KMS-11 (cell line): ENCODE measurements around the gene ALDH5A1.
A peak's percentile ranks its signal among the peaks of the same experiment; 100 is the strongest.

Source experiments
- H2AFZ ChIP-seq: fragments of 200-600 bp; sonication (generic); 2 replicates; pipeline ENCODE4 v1.6.1; 2016; ENCODE audit warnings: antibody characterized with exemption, mixed run types, low read depth
- H3K27ac ChIP-seq: fragments of 200-600 bp; sonication (generic); 2 replicates; pipeline ENCODE4 v1.6.1; 2016; ENCODE audit warnings: mild to moderate bottlenecking, mixed run types
- H3K27me3 ChIP-seq: fragments of 200-600 bp; sonication (generic); 2 replicates; pipeline ENCODE4 v1.6.1; 2017; ENCODE audit warnings: mild to moderate bottlenecking, low read depth, mixed run types, moderate library complexity; ENCODE audit not compliant: insufficient read depth
- H3K36me3 ChIP-seq: fragments of 200-600 bp; sonication (generic); 2 replicates; pipeline ENCODE4 v1.6.1; 2017; ENCODE audit warnings: mild to moderate bottlenecking, mixed run types; ENCODE audit not compliant: insufficient read depth
- H3K4me1 ChIP-seq: fragments of 200-600 bp; sonication (generic); 2 replicates; pipeline ENCODE4 v1.6.1; 2016; ENCODE audit warnings: mild to moderate bottlenecking, low read depth, mixed run types; ENCODE audit not compliant: poor library complexity, severe bottlenecking
- H3K4me2 ChIP-seq: fragments of 200-600 bp; sonication (generic); 2 replicates; pipeline ENCODE4 v1.7.0; 2016; ENCODE audit warnings: mild to moderate bottlenecking, mixed run types
- H3K4me3 ChIP-seq: fragments of 200-600 bp; sonication (generic); IDR thresholded peaks from 2 replicates; pipeline ENCODE4 v1.6.1; 2017; ENCODE audit warnings: low read depth, low read length, mixed read lengths; ENCODE audit not compliant: insufficient read depth
- H3K79me2 ChIP-seq: fragments of 200-600 bp; sonication (generic); 2 replicates; pipeline ENCODE4 v1.6.1; 2016; ENCODE audit warnings: low read depth, mixed run types; ENCODE audit not compliant: insufficient read depth
- H3K9ac ChIP-seq: fragments of 200-600 bp; sonication (generic); 2 replicates; pipeline ENCODE4 v1.6.1; 2016; ENCODE audit warnings: mild to moderate bottlenecking, mixed run types
- H4K20me1 ChIP-seq: fragments of 200-600 bp; sonication (generic); 2 replicates; pipeline ENCODE4 v1.6.1; 2016; ENCODE audit warnings: mild to moderate bottlenecking, mixed run types; ENCODE audit not compliant: insufficient read depth
- TF ChIP-seq, protein P1 (sequence below): fragments of 200-600 bp; sonication (generic); conservative IDR thresholded peaks from 2 replicates; pipeline ENCODE4 v1.6.1; 2017; ENCODE audit warnings: low read depth, mild to moderate bottlenecking, antibody characterized with exemption, low read length, moderate library complexity, mixed read lengths

Gene ALDH5A1

DNA sequence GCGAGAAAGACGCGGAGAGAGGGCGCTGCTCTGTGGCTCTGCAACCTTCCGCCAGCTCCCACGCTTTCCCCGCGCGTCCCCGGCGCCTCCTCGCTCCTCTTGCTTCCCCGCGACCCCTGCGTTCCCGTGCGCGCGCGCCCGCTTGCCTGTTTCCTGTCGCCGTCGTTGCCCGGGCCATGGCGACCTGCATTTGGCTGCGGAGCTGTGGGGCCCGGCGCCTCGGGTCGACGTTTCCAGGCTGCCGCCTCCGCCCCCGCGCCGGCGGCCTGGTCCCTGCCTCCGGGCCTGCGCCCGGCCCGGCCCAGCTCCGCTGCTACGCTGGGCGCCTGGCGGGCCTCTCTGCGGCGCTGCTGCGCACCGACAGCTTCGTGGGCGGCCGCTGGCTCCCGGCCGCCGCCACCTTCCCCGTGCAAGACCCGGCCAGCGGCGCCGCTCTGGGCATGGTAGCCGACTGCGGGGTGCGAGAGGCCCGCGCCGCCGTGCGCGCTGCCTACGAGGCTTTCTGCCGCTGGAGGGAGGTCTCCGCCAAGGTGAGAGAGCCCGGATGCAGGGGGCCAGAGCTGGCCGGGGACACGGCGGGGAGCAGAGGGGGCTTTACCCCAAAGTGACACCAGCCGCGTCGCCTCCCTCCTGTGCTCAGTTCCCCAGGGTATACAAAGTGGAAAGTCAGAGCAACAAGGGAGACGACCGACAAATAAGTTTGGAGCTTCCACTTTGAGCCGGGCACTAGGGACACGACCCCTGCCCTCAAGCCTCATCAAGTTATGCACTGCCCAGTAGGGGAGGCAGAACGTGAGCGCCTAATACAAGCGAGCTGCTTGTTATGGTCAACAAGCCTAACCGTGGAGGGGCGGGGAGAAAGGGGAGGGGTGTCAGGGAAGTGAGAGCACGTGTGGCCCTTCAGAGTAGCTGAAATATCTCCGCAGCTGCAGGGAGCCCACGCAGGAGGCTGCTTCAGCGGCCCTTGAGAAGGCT, at the start of gene ALDH5A1:
ALDH5A1 (plus strand) TSS at position 149 of the 975 bp plus-strand sequence; CDS start at position 177, 28 bp downstream.
- peaks cover 18% of the 10 kb centered on the region for H3K4me1 ChIP-seq
- H3K4me2 ChIP-seq = peak within 1 kb of the TSS; percentile 98
- peak within 1 kb of the TSS; percentile 98 for H2AFZ ChIP-seq
- no peaks in the 10 kb centered on the region for H3K36me3 ChIP-seq
- no peaks in the 10 kb centered on the region for H3K27me3 ChIP-seq
- peak within 1 kb of the TSS; percentile 63 for H3K9ac ChIP-seq
- H3K4me3 ChIP-seq = no peak within 1 kb of the TSS
- peak within 1 kb of the TSS; percentile 67 for H3K27ac ChIP-seq
- H4K20me1 ChIP-seq = no peaks in the 10 kb centered on the region
- TF ChIP-seq, protein P1, sequence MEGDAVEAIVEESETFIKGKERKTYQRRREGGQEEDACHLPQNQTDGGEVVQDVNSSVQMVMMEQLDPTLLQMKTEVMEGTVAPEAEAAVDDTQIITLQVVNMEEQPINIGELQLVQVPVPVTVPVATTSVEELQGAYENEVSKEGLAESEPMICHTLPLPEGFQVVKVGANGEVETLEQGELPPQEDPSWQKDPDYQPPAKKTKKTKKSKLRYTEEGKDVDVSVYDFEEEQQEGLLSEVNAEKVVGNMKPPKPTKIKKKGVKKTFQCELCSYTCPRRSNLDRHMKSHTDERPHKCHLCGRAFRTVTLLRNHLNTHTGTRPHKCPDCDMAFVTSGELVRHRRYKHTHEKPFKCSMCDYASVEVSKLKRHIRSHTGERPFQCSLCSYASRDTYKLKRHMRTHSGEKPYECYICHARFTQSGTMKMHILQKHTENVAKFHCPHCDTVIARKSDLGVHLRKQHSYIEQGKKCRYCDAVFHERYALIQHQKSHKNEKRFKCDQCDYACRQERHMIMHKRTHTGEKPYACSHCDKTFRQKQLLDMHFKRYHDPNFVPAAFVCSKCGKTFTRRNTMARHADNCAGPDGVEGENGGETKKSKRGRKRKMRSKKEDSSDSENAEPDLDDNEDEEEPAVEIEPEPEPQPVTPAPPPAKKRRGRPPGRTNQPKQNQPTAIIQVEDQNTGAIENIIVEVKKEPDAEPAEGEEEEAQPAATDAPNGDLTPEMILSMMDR = no peak
- no peaks in the 10 kb centered on the region for H3K79me2 ChIP-seq

DNA sequence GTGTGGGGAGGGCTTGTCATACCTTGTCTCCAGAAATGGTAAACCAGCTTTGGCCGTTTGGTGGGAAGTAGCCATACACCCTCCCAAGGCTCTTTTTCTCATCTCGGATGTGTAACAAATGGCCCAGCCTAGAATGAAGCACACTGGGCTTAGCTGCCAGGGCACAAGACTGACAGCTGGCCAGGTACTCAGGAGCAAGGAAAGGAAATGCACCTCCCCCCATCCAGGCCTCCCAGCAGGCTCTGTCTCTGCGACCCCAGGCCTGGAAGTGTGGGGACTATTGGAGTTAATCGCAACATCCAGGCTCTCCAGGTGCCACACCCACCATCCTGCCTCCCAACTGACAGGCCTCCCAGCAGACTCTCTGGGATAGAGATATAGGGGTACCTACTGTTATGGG, 49.1 kb upstream of the ALDH5A1 start:
- H3K36me3 ChIP-seq = no peaks in the 10 kb centered on the region
- peaks cover 10% of the 10 kb centered on the region for H3K4me1 ChIP-seq
- no peak overlapping the region for H3K4me3 ChIP-seq
- no peaks in the 10 kb centered on the region for H3K79me2 ChIP-seq
- TF ChIP-seq, protein P1 = no peak
- H3K27ac ChIP-seq = no peak overlapping the region
- H2AFZ ChIP-seq = no peak overlapping the region
- no peak overlapping the region for H3K4me2 ChIP-seq
- H3K27me3 ChIP-seq = no peaks in the 10 kb centered on the region
- no peak overlapping the region for H3K9ac ChIP-seq
- no peaks in the 10 kb centered on the region for H4K20me1 ChIP-seq

DNA sequence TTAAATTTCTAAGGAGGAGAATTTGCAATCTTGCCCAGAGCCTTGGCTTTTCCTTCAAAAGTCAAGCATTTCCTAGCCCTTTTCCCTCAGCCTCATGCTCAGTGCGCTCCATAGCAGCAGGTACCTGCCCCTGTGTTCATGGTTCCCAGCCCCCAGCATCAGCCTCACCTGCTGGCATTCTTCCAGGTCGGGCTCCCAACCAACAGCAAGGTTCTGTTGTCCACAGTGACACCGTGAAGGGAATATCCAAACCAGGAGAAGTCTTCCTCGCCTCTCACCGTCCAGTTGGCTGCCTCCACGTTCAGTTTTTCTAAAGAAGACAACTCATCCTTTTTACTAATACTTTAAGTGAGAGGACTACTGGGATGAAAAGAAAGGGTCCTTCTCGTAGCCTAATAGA, 48.1 kb upstream of the ALDH5A1 start:
- Histone ChIP-seq H4K20me1 (no peaks in the 10 kb centered on the region), H2AFZ (no peak overlapping the region), H3K4me3 (no peak overlapping the region), H3K4me2 (no peak overlapping the region), H3K27ac (no peak overlapping the region), H3K9ac (no peak overlapping the region), H3K36me3 (no peaks in the 10 kb centered on the region), H3K4me1 (no peaks in the 10 kb centered on the region), H3K79me2 (no peaks in the 10 kb centered on the region), H3K27me3 (no peaks in the 10 kb centered on the region)
- TF ChIP-seq, protein P1 = no peak

DNA sequence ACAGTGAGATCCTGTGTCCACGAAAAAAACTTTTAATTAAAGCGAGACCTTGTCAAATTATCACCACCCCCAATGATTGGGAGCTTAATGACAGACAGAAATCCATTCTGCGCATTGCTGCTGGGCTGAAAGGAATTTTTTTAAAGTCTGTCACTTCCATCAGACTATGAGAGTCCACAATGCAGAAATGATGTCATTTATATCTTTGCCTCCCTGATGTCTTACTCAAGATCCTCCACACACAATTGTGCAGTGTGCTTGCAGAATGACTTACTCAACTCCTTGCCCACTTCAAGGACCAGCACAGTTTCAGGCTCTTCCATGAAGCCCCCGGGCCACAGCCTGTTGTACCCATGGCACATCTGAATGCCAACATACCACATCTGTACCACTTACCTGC, 46.4 kb upstream of the ALDH5A1 start:
- no peaks in the 10 kb centered on the region for H3K79me2 ChIP-seq
- H4K20me1 ChIP-seq = no peaks in the 10 kb centered on the region
- TF ChIP-seq, protein P1 = no peak
- no peak overlapping the region for H3K9ac ChIP-seq
- no peaks in the 10 kb centered on the region for H3K27me3 ChIP-seq
- no peak overlapping the region for H3K4me3 ChIP-seq
- H3K4me2 ChIP-seq = no peak overlapping the region
- H3K27ac ChIP-seq = no peak overlapping the region
- no peaks in the 10 kb centered on the region for H3K4me1 ChIP-seq
- H3K36me3 ChIP-seq = no peaks in the 10 kb centered on the region
- H2AFZ ChIP-seq = no peak overlapping the region
